ENCODE results near the gene CFAP97D2.

DNA sequence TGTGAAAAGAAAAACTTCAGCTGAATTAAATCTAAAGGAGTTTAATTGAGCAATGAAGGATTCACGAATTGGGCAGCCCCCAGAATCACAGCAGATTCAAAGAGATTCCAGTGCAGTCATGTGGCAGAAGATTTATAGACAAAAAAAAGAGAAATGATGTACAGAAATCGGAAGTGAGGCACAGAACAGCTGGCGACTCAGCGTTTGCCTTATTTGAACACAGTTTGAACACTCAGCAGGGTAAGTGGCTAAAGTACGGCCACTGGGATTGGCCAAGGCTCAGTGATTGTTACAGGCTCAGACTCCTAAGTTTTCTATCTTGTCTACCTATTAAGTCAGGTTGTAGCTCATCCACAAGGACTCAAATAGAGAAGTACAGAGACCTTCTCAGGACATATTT is 11.6 kb upstream of the CFAP97D2 start:
- TF ChIP-seq EZH2phosphoT487 (IDR thresholded peaks at IDR 0.05; ENCODE audit: borderline replicate concordance, low read length), result no peak
- TF ChIP-seq, protein P1, sequence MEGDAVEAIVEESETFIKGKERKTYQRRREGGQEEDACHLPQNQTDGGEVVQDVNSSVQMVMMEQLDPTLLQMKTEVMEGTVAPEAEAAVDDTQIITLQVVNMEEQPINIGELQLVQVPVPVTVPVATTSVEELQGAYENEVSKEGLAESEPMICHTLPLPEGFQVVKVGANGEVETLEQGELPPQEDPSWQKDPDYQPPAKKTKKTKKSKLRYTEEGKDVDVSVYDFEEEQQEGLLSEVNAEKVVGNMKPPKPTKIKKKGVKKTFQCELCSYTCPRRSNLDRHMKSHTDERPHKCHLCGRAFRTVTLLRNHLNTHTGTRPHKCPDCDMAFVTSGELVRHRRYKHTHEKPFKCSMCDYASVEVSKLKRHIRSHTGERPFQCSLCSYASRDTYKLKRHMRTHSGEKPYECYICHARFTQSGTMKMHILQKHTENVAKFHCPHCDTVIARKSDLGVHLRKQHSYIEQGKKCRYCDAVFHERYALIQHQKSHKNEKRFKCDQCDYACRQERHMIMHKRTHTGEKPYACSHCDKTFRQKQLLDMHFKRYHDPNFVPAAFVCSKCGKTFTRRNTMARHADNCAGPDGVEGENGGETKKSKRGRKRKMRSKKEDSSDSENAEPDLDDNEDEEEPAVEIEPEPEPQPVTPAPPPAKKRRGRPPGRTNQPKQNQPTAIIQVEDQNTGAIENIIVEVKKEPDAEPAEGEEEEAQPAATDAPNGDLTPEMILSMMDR (IDR thresholded peaks at IDR 0.05; ENCODE audit: low read depth, low read length, poor library complexity, severe bottlenecking), result no peak

Measured in DOHH2 (cell line).